Esophagus mucosa (tissue), 1 donor: Measurements from ENCODE around the gene TRRAP. TPM values are rescaled to one million over a fixed set of nuclear protein-coding genes. Genes with fewer than 3 reads are reported as not detected.

Source experiments
- ATAC-seq: fragments of 200-7000 bp; cut with Tn5 transposase; one replicate; pipeline ENCODE4 v1.9.1; 2020
- total RNA-seq: library from RNA; stranded (reverse); gene quantifications from one replicate; pipeline ENCODE4 v1.2.4, GENCODE V29; 2023
- donor health status: DM: yes; HTN: yes; CAD: no.

Gene TRRAP
- total RNA-seq, 1 donor from 2014 or later, result 17.3 TPM

DNA sequence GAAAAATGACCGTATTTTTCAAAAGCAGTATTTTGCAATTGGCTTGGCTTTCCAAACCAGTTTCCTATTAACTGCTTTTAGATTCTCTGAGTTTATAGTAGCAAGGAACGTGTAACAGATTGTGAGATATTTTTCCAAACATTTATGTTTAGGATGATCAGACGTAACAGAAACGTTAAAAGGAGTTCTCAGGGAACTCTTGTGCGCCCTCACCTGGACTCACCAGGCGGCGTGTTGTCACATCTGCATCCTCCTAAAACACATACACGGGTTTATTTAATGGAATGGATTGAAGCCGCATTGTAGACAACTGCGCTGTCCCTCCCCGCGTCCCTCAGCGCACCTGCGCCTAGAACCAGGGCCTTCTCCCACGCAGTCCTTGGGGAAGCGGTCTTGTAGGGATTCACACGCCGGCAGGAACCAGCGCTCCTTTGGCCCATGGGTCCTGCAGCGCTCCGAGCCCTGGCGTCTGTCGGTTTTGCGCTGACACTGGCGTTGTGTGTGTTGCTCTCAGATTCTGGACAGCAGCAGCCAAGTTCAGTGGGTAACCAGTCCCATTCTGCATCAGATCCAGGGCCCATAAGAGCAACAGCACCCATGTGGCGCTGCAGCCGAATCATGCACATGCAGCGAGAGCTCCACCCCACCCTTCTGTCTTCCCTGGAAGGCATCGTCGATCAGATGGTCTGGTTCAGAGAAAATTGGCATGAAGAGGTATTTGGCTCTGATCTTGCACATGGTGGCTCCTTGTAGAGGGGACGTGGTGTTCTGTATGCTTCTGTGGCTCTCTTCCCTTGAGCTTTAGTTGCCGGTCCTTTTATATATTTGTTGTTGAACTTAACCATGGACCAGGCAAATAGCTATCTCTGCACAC is 114.9 kb downstream of the TRRAP start:
- ATAC-seq, result no peak

DNA sequence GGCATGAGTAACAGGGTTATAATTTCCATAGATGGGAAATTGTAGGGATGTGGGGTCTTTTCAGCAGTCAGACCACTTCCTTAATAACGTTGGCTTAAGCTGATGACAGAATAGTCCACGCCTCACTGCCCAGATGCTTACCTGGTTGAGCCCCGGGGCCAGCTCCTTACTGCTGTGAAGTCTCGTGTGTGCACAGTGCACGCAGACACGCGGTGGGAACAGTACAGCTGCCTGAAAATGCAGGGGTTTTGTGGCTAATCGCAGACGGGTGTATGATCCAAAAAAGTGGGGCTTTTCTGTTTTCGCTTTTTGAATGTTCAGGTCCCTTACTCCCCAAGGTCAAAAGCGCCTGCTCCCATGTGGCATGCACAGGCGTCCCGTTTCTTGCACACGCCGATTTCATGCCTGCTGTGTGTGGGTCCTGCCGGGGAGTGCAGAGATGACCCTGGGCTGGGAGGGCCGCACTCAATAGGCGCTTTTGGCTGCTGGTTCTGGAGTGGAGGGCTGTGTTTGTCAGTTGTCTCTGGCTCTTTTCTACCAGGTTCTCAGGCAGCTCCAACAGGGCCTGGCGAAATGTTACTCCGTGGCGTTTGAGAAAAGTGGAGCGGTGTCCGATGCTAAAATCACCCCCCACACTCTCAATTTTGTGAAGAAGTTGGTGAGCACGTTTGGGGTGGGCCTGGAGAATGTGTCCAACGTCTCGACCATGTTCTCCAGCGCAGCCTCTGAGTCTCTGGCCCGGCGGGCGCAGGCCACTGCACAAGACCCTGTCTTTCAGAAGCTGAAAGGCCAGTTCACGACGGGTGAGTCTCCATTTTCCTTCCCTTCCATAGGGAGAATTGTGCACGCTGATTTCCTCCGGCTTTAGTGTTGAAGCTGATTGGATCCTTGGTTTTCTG is 116.0 kb downstream of the TRRAP start:
- no peak for ATAC-seq

DNA sequence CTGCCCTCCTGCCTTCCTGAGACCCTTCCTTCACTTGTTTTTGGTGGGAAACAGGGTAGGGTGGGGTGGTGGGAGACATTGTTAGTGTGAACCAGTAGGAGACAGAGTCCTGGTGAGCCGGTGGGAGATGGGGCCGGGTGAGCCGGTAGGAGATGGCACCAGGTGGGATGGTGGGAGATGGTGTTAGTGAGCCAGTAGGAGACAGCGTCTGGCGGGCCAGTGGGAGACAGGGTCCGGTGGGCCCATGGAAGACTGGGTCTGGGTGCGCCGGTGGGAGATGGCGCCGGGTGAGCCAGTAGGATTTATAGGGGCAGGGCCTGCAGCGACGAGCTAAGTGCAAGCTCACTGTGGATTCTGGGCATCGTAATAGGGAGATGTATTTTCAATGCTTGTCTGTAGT is 116.8 kb downstream of the TRRAP start:
- no peak for ATAC-seq

GRCh38 chr7:98995523-98996149 is 117.3 kb downstream of the TRRAP start:
- ATAC-seq, result peak; percentile 8

DNA sequence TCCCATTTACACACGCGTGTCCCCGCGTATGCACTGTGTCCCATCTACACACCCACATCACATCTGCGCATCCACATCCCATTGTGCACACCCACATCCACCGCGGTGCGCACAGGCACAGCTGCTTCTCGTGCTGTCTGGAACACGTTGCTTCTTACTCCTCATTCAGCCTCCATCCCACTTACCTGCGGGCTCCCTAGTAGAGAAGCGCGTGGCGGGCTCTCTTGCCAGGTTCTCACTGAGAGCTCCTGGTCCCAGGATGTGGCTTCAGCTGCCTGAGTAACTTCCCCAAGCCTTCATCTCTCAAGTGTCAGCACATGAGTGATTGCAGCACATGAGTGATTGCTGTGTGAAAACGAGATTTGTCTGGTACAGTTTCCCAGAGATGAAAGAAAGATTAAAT is 117.8 kb downstream of the TRRAP start:
- no peak for ATAC-seq

- ATAC-seq, result no peak
These were observed 119.5 kb downstream of the TRRAP start for GRCh38 chr7:98997846-98998245.

GRCh38 chr7:98998821-98999725 is 120.7 kb downstream of the TRRAP start:
- ATAC-seq, result no peak

GRCh38 chr7:99000196-99000903 is 122.0 kb downstream of the TRRAP start:
- ATAC-seq, result peak; percentile 27

DNA sequence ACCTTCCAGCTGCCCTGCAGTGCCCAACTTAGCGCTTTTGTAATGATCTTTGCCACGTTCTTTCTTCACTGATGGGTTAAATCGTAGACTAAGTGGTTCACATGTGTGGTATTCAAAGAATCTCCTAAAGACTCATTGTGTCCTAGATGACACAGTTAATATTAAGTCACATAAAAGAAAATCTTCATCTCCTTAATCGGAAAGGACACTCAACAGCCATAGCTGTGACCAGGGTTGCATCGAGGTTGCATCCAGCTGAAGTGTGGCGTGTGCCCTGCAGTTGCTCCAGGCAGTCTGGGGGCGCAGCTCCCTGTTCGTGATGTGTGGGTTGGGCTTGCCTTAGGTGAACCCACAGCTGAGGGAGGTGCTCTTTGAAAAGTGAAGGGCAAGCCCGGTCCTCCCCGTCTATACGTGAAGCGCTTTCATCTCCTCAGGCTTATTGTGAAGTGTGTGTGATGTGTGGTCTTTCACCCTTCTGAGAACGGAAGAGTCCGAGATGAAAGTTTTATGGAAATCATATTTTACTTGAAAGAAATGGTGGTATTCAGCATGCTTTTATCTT is 122.7 kb downstream of the TRRAP start:
- ATAC-seq, result no peak

DNA sequence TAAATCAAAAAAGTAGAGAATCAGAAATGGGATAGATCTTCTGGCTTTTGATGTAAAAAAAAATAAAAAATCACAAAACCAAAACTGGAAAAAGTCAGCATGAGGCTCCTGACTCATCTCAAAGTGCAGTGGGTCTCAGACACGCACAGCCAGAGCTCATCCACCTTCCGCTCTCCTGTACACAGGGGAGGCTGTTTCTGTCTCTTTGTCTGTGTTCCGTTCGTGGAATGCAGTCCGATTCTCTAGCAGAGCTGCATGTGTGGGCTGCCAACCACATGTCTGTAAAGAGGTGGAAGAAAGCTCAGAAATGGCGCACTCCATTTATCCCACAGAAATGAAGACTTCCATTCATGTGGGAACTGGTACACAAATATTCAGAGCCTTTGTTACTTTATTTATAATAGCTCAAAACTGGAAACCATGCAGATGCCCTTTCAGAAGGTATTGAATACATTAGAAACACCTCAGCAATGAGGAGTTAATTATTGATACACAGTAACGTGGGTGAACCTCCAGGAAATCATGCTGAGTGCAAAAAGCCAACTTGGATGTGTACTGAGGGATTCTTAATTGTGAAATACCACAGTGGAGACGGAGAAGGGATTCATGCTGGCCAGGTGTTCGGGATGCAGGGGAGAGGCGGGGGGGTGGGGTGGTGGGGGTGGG is 123.3 kb downstream of the TRRAP start:
- no peak for ATAC-seq

- ATAC-seq, result no peak
These were observed 124.0 kb downstream of the TRRAP start for GRCh38 chr7:99002148-99002826.

DNA sequence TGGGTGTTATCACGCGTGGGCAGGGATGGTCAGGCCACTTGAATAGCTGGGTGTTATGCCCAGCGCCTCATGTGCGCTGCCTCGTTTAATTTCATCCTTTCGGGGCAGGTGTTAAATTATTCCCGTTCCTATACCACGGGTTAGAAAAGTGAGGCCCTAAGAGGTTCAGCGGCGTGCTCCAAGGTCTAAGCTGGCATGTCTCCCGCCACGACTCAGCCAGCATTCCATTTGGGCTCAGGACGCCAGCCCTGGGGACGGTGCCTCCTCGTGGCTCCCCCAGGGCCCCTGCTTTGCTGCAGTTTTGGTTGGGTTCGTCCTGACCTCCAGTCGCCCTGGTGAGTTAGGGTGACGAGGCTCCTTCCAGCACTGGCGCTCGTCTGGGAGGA is 124.5 kb downstream of the TRRAP start:
- ATAC-seq, result no peak

DNA sequence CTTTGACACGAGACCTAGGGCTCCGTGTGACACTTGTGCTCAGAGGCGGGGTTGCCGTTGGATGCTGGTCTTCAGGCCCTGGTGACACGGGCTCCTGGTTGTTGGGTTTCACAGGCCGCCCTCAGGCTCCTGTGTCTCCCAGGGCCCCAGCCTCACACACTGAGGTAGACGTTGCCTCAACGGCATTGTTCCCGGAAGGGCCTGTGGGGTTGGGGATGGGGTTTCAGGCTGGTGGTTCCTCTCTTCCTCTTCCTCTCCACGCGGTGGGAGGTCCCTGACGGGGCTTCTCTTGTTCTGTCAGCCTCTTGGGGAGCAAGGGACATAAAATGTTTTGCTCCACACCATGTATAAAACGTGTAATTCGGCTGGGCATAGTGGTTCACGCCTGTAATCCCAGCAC is 125.1 kb downstream of the TRRAP start:
- ATAC-seq, result no peak

DNA sequence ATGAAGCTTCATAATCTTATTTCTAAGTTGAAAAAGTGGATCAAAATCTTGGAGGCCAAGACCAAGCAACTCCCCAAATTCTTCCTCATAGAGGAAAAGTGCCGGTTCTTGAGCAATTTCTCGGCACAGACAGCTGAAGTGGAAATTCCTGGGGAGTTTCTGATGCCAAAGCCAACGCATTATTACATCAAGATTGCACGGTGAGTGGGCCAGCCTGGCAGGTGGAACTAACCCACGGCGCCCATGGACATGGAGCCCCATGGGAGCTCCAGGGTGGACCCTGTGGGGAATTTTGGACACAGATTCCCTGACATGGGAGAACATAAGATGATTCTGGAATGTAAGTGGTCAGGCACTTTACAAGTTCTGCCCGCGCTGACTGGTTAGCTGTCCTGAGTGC is 125.9 kb downstream of the TRRAP start:
- ATAC-seq, result no peak

- no peak for ATAC-seq
These were observed 126.6 kb downstream of the TRRAP start for GRCh38 chr7:99004781-99005500.

- ATAC-seq, result no peak
These were observed 127.4 kb downstream of the TRRAP start for GRCh38 chr7:99005776-99006175.

- peak; percentile 53 for ATAC-seq
These were observed 128.6 kb downstream of the TRRAP start for GRCh38 chr7:99006739-99007424.

GRCh38 chr7:99008181-99008631 is 129.9 kb downstream of the TRRAP start:
- ATAC-seq, result no peak
